Measurements from ENCODE around the gene FUT8.

- TF ChIP-seq, protein P1, sequence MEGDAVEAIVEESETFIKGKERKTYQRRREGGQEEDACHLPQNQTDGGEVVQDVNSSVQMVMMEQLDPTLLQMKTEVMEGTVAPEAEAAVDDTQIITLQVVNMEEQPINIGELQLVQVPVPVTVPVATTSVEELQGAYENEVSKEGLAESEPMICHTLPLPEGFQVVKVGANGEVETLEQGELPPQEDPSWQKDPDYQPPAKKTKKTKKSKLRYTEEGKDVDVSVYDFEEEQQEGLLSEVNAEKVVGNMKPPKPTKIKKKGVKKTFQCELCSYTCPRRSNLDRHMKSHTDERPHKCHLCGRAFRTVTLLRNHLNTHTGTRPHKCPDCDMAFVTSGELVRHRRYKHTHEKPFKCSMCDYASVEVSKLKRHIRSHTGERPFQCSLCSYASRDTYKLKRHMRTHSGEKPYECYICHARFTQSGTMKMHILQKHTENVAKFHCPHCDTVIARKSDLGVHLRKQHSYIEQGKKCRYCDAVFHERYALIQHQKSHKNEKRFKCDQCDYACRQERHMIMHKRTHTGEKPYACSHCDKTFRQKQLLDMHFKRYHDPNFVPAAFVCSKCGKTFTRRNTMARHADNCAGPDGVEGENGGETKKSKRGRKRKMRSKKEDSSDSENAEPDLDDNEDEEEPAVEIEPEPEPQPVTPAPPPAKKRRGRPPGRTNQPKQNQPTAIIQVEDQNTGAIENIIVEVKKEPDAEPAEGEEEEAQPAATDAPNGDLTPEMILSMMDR (IDR thresholded peaks at IDR 0.05): no peak
- TF ChIP-seq POLR2A (IDR thresholded peaks at IDR 0.05): no peak
Observed at GRCh38 chr14:65792208-65792905, 379.8 kb downstream of the FUT8 start.
